ENCODE results near the gene TBC1D1. TPM values are rescaled to one million over a fixed set of nuclear protein-coding genes. Genes with fewer than 3 reads are reported as not detected.

Gene TBC1D1
- total and polyA plus RNA-seq, 10 donors: 49.3 to 142 (median 95.5) TPM

GRCh38 chr4:38178392-38178995 is 287.6 kb downstream of the TBC1D1 start:
- H3K36me3 ChIP-seq: no peaks in the 10 kb centered on the region
- WGBS, 5 donors: 51 to 68% (median 63%) methylated on average over 8 of the region's 8 CpGs
- no peak for TF ChIP-seq POLR2AphosphoS5 (IDR thresholded peaks at IDR 0.05)
- TF ChIP-seq, protein P1, sequence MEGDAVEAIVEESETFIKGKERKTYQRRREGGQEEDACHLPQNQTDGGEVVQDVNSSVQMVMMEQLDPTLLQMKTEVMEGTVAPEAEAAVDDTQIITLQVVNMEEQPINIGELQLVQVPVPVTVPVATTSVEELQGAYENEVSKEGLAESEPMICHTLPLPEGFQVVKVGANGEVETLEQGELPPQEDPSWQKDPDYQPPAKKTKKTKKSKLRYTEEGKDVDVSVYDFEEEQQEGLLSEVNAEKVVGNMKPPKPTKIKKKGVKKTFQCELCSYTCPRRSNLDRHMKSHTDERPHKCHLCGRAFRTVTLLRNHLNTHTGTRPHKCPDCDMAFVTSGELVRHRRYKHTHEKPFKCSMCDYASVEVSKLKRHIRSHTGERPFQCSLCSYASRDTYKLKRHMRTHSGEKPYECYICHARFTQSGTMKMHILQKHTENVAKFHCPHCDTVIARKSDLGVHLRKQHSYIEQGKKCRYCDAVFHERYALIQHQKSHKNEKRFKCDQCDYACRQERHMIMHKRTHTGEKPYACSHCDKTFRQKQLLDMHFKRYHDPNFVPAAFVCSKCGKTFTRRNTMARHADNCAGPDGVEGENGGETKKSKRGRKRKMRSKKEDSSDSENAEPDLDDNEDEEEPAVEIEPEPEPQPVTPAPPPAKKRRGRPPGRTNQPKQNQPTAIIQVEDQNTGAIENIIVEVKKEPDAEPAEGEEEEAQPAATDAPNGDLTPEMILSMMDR (IDR thresholded peaks at IDR 0.05 in 8 of 11, conservative IDR thresholded peaks at IDR 0.05 in 3 of 11): no peak
- TF ChIP-seq POLR2A (IDR thresholded peaks at IDR 0.05): no peak
- H3K4me3 ChIP-seq: no peak overlapping the region
- no peaks in the 10 kb centered on the region for H3K9me3 ChIP-seq
- H3K4me1 ChIP-seq: peaks cover 14 to 63% (median 33%) of the 10 kb centered on the region in 6 donors
- no peak for DNase-seq
- peak overlapping the region in 2 of 8 donors; percentile 63 to 78 for H3K27ac ChIP-seq
- H3K27me3 ChIP-seq (replicated peaks in 1 of 7): no peaks in the 10 kb centered on the region
- intact Hi-C loops (cut with DNase I; ENCODE audit: low total_unique reads): loop anchor here (2.0 to 5.0 kb wide), 2 partner anchors 116 to 496 kb away; no protein-coding TSS in a partner anchor

DNA sequence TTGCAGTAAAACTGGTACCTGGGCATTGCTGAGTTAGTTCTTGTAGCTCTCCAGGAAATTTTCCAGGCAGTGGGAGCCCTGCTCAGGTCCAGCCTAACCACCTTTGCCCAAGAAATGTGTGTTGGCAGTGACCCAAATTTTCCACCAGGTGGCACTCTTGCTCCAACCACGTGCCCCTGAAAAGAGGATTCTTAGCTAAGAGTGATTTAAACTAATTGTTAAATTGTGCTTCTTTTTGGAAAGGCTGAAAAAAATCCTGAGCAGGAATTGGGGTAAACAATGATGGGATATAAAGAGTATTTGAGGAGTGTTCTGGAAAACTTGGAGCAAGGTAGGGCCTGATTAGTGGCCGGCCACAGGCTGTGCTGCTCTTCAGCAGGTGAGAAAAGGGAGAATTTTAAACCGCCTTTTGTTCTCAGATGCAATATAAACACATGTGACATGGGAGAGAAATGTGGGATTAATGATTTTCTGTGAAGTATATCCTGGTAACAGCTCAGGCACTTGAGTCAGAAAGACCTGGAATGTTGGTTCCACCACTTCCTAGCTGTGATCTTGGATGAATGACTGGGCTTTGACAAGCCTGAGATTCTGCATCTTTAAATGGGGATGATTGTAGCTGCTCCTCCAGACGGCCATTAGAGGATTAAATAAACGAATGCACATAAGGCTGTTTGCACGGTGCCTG is 288.9 kb downstream of the TBC1D1 start:
- Histone ChIP-seq H3K36me3 (no peaks in the 10 kb centered on the region), H3K4me3 (no peak overlapping the region), H3K27me3 (replicated peaks in 1 of 7) (no peaks in the 10 kb centered on the region), H3K4me1 (peaks cover 14 to 58% (median 33%) of the 10 kb centered on the region in 6 donors), H3K9me3 (no peaks in the 10 kb centered on the region), H3K27ac (no peak overlapping the region)
- intact Hi-C loops (cut with DNase I; ENCODE audit: low total_unique reads): loop anchor here (2.0 to 10.0 kb wide), 4 partner anchors 118 to 551 kb away; no protein-coding TSS in a partner anchor
- peak; percentile 86 for DNase-seq
- TF ChIP-seq POLR2A (IDR thresholded peaks at IDR 0.05): no peak
- peak in 1 of 3 donors; percentile 22 for TF ChIP-seq POLR2AphosphoS5 (IDR thresholded peaks at IDR 0.05)
- TF ChIP-seq, protein P1 (IDR thresholded peaks at IDR 0.05 in 8 of 11, conservative IDR thresholded peaks at IDR 0.05 in 3 of 11): peak; percentile 78 to 95 (median 90)
- 62 to 74% (median 68%) methylated on average over 5 to 6 of the region's 6 CpGs for WGBS, 5 donors

DNA sequence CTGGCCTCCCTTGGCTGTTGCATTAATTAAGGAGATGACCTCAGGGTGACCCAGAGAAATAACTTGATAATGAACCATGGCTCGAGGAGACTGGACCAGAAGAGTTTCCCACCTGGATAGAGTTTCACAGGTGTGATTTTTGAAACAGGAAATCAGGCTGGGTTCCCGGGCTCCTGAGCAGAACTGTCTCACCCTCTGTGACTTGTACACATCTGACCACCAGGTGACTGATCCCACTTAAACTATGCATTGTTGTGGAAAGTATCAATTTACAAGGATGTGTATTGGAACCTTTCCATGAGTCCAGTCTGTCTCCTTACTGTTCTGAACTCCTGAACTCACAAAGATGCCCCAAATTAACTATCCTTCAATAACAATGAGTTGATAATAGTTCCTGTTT is 289.6 kb downstream of the TBC1D1 start:
- DNase-seq: no peak
- intact Hi-C loops (cut with DNase I; ENCODE audit: low total_unique reads): loop anchor here (2.0 to 10.0 kb wide), 2 partner anchors 134 to 550 kb away; no protein-coding TSS in a partner anchor
- Histone ChIP-seq H3K27me3 (replicated peaks in 1 of 7) (no peaks in the 10 kb centered on the region), H3K36me3 (no peaks in the 10 kb centered on the region), H3K27ac (no peak overlapping the region), H3K4me3 (no peak overlapping the region), H3K9me3 (no peaks in the 10 kb centered on the region), H3K4me1 (peaks cover 14 to 52% (median 33%) of the 10 kb centered on the region in 6 donors)
- no peak for TF ChIP-seq POLR2AphosphoS5 (IDR thresholded peaks at IDR 0.05)
- no peak for TF ChIP-seq POLR2A (IDR thresholded peaks at IDR 0.05)
- TF ChIP-seq, protein P1 (IDR thresholded peaks at IDR 0.05 in 8 of 11, conservative IDR thresholded peaks at IDR 0.05 in 3 of 11): no peak
- 56 to 81% (median 78%) methylated on average over 2 of the region's 2 CpGs for WGBS, 5 donors

- H3K4me3 ChIP-seq: no peak overlapping the region
- no peaks in the 10 kb centered on the region for H3K36me3 ChIP-seq
- H3K27me3 ChIP-seq (replicated peaks in 1 of 7): no peaks in the 10 kb centered on the region
- H3K4me1 ChIP-seq: peaks cover 14 to 46% (median 32%) of the 10 kb centered on the region in 6 donors
- DNase-seq: no peak
- no peaks in the 10 kb centered on the region for H3K9me3 ChIP-seq
- TF ChIP-seq POLR2A (IDR thresholded peaks at IDR 0.05) (no peak), POLR2AphosphoS5 (IDR thresholded peaks at IDR 0.05) (no peak)
- TF ChIP-seq, protein P1 (IDR thresholded peaks at IDR 0.05 in 8 of 11, conservative IDR thresholded peaks at IDR 0.05 in 3 of 11): no peak
- H3K27ac ChIP-seq: no peak overlapping the region
- intact Hi-C loops (cut with DNase I; ENCODE audit: low total_unique reads): loop anchor here (2.0 to 10.0 kb wide), 2 partner anchors 134 to 550 kb away; no protein-coding TSS in a partner anchor
- 69 to 84% (median 70%) methylated on average over 3 of the region's 3 CpGs for WGBS, 5 donors
Measured at GRCh38 chr4:38181286-38181685, 290.4 kb downstream of the TBC1D1 start.

Measured in spleen (tissue), 11 donors.